Measurements from ENCODE around the gene ACMSD. TPM values are rescaled to one million over a fixed set of nuclear protein-coding genes. Genes with fewer than 3 reads are reported as not detected.

Gene ACMSD
- total RNA-seq, 2 donors from 2014 or later, result not detected

Other genes with a start within 250 kb of the ACMSD start
- gene TMEM163, start 119.6 kb upstream of the ACMSD start, total RNA-seq, result 1 to 10 TPM in 1 of 2 donors, under 1 TPM in 1; 0.93 to 2.6 TPM
- gene CCNT2, start 80.2 kb downstream of the ACMSD start, total RNA-seq, result 10 to 100 TPM; 38.9 to 55.8 TPM
- not detected for gene MAP3K19, start 208.8 kb downstream of the ACMSD start, total RNA-seq
- 10 to 100 TPM; 10.9 to 11.4 TPM for gene RAB3GAP1, start 213.7 kb downstream of the ACMSD start, total RNA-seq

Measured in natural killer cell treated with Interleukin-12 subunit alpha and Interleukin-12 subunit beta and Interleukin-15 and Interleukin-18, amount 100 ng/mL, for 72 hours (primary cell).